Thyroid gland (tissue), 4 donors: ENCODE results near the gene SLC39A8.

Source experiments
- CTCF ChIP-seq, 6 experiments: fragments of 200-600 bp in 3 of 6; fragments of 450-650 bp in 3 of 6; sonication (generic) in 3 of 6; IDR thresholded peaks; one replicate each; pipeline ENCODE4 v1.5.1; 2016 to 2019; ENCODE audit warnings: antibody characterized with exemption in 6 of 6, mild to moderate bottlenecking in 2 of 6, inconsistent platforms in 1 of 6, moderate library complexity in 1 of 6
- POLR2A ChIP-seq, 2 donors: fragments of 450-650 bp; IDR thresholded peaks; one replicate each; pipeline ENCODE4 v1.6.1; 2017; ENCODE audit warnings: antibody characterized with exemption in 2 of 2, mild to moderate bottlenecking in 2 of 2, moderate library complexity in 1 of 2

DNA sequence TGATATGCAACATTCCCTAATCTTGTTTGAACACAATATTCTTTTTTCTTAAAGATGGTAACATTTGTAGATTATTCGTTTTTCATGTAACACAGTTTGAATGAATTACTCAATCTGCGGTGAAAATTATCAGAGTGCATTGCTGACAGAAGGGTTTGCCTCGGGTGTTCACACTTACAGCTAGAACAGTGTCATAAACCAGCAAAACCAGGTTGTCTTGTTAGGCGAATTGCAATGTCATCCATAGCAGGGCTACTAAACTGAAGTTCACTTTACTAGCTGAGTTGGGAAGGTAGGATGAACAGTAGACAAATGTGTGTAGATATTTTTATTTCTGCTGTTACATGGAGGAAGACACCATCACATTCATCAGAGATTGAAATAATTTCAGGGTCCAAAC, 98.9 kb downstream of the SLC39A8 start:
- TF ChIP-seq CTCF (IDR thresholded peaks at IDR 0.05) (no peak), POLR2A (IDR thresholded peaks at IDR 0.05) (no peak)
